Endothelial cell (in vitro differentiated cells): ENCODE measurements around the gene RUFY1. TPM values are rescaled to one million over a fixed set of nuclear protein-coding genes. Genes with fewer than 3 reads are reported as not detected.

Experiments used
- DNase-seq: peaks from one replicate; pipeline ENCODE4 v3.0.0; 2021; ENCODE audit warnings: low spot score
- H3K27ac Mint-ChIP-seq: one replicate; pipeline ENCODE4 v1.8.0; 2021; ENCODE audit warnings: mixed read lengths, inconsistent platforms; ENCODE audit not compliant: unreplicated experiment
- H3K27me3 Mint-ChIP-seq: one replicate; pipeline ENCODE4 v1.8.0; 2021; ENCODE audit warnings: mild to moderate bottlenecking, moderate library complexity, mixed read lengths, inconsistent platforms; ENCODE audit not compliant: unreplicated experiment
- H3K36me3 Mint-ChIP-seq: one replicate; pipeline ENCODE4 v1.8.0; 2021; ENCODE audit warnings: mild to moderate bottlenecking, low read depth, mixed read lengths, inconsistent platforms; ENCODE audit not compliant: unreplicated experiment
- H3K4me1 Mint-ChIP-seq: one replicate; pipeline ENCODE4 v1.8.0; 2021; ENCODE audit warnings: mild to moderate bottlenecking, mixed read lengths, inconsistent platforms; ENCODE audit not compliant: unreplicated experiment
- H3K4me3 Mint-ChIP-seq: one replicate; pipeline ENCODE4 v1.8.0; 2021; ENCODE audit warnings: mild to moderate bottlenecking, mixed read lengths, inconsistent platforms; ENCODE audit not compliant: unreplicated experiment
- H3K9me3 Mint-ChIP-seq: one replicate; pipeline ENCODE4 v1.8.0; 2021; ENCODE audit warnings: mixed read lengths, inconsistent platforms; ENCODE audit not compliant: unreplicated experiment
- CTCF ChIP-seq: fragments of 200-600 bp; sonication (generic); IDR thresholded peaks from one replicate; pipeline ENCODE4 v1.5.0; 2021; ENCODE audit warnings: antibody characterized with exemption; ENCODE audit not compliant: unreplicated experiment
- total RNA-seq: library from RNA; stranded (reverse); fragmentation: NEBNext Ultra II Directional; extraction: Animal tissue kit (Norgen Biotek cat#: 25700); gene quantifications from one replicate; pipeline ENCODE4 v1.2.1, GENCODE V29; 2021; ENCODE audit not compliant: unreplicated experiment

Gene RUFY1
- total RNA-seq, 1 donor from 2014 or later = 30.5 TPM

GRCh38 chr5:179605026-179605833 is 54.9 kb downstream of the RUFY1 start:
- DNase-seq = no peak
- Mint-ChIP-seq H3K27ac (peak overlapping the region; percentile 8), H3K27me3 (peaks cover 47% of the 10 kb centered on the region), H3K4me3 (no peak overlapping the region), H3K36me3 (peaks cover 37% of the 10 kb centered on the region), H3K9me3 (no peaks in the 10 kb centered on the region), H3K4me1 (peaks cover 10% of the 10 kb centered on the region)
- TF ChIP-seq CTCF = no peak

GRCh38 chr5:179606071-179606909 is 55.9 kb downstream of the RUFY1 start:
- no peak for DNase-seq
- no peaks in the 10 kb centered on the region for H3K9me3 Mint-ChIP-seq
- peak overlapping the region; percentile 8 for H3K27ac Mint-ChIP-seq
- H3K4me1 Mint-ChIP-seq = peaks cover 15% of the 10 kb centered on the region
- H3K36me3 Mint-ChIP-seq = peaks cover 43% of the 10 kb centered on the region
- no peak overlapping the region for H3K4me3 Mint-ChIP-seq
- peaks cover 51% of the 10 kb centered on the region for H3K27me3 Mint-ChIP-seq
- no peak for TF ChIP-seq CTCF

GRCh38 chr5:179606910-179607159 is 56.5 kb downstream of the RUFY1 start:
- H3K27me3 Mint-ChIP-seq = peaks cover 51% of the 10 kb centered on the region

GRCh38 chr5:179607160-179607931 is 57.0 kb downstream of the RUFY1 start:
- DNase-seq = no peak
- no peak for TF ChIP-seq CTCF
- Mint-ChIP-seq H3K27me3 (peaks cover 50% of the 10 kb centered on the region), H3K9me3 (no peaks in the 10 kb centered on the region), H3K27ac (no peak overlapping the region), H3K4me1 (peaks cover 15% of the 10 kb centered on the region), H3K4me3 (no peak overlapping the region), H3K36me3 (peaks cover 46% of the 10 kb centered on the region)

More at GRCh38 chr5:179606910-179607159, 56.5 kb downstream of the RUFY1 start:
- no peak for TF ChIP-seq CTCF
- Mint-ChIP-seq H3K9me3 (no peaks in the 10 kb centered on the region), H3K4me1 (peaks cover 15% of the 10 kb centered on the region), H3K36me3 (peaks cover 46% of the 10 kb centered on the region), H3K4me3 (no peak overlapping the region), H3K27ac (peak overlapping the region; percentile 25)
- DNase-seq = no peak
